Mucosa of rectum (tissue), 2 donors: ENCODE results near the gene IL17D.
"Not testable (repeated sequence)": the region's sequence is repeated elsewhere in the genome, so short reads cannot be mapped to it uniquely, and the experiment has no call there.

Experiments used
- H3K27ac ChIP-seq, 2 donors: one replicate each; pipeline ENCODE4 v1.7.0; 2013; ENCODE audit warnings: inconsistent platforms in 2 of 2, low read depth in 2 of 2, low read length in 2 of 2
- H3K27me3 ChIP-seq, 2 donors: one replicate each; pipeline ENCODE4 v1.7.0; 2013; ENCODE audit warnings: low read length in 2 of 2; ENCODE audit not compliant: control insufficient read depth in 2 of 2, insufficient read depth in 2 of 2
- H3K36me3 ChIP-seq, 2 donors: one replicate each; pipeline ENCODE4 v1.7.0; 2013; ENCODE audit warnings: low read length in 2 of 2; ENCODE audit not compliant: control insufficient read depth in 2 of 2, insufficient read depth in 2 of 2
- H3K4me1 ChIP-seq, 2 donors: one replicate each; pipeline ENCODE4 v1.7.0; 2013; ENCODE audit warnings: low read length in 2 of 2, mild to moderate bottlenecking in 1 of 2; ENCODE audit not compliant: control insufficient read depth in 2 of 2, insufficient read depth in 2 of 2
- H3K4me3 ChIP-seq, 2 donors: one replicate each; pipeline ENCODE4 v1.7.0; 2013; ENCODE audit warnings: low read length in 2 of 2
- H3K9ac ChIP-seq, 2 donors: one replicate each; pipeline ENCODE4 v1.7.0; 2013; ENCODE audit warnings: low read length in 2 of 2, low read depth in 1 of 2, mild to moderate bottlenecking in 1 of 2
- H3K9me3 ChIP-seq, 2 donors: one replicate each; pipeline ENCODE4 v1.7.0; 2013; ENCODE audit warnings: low read length in 2 of 2; ENCODE audit not compliant: control insufficient read depth in 2 of 2
- donor health status: healthy.
- donor health status: Normal muscosa, but diverticular disease.

The IL17D gene

DNA sequence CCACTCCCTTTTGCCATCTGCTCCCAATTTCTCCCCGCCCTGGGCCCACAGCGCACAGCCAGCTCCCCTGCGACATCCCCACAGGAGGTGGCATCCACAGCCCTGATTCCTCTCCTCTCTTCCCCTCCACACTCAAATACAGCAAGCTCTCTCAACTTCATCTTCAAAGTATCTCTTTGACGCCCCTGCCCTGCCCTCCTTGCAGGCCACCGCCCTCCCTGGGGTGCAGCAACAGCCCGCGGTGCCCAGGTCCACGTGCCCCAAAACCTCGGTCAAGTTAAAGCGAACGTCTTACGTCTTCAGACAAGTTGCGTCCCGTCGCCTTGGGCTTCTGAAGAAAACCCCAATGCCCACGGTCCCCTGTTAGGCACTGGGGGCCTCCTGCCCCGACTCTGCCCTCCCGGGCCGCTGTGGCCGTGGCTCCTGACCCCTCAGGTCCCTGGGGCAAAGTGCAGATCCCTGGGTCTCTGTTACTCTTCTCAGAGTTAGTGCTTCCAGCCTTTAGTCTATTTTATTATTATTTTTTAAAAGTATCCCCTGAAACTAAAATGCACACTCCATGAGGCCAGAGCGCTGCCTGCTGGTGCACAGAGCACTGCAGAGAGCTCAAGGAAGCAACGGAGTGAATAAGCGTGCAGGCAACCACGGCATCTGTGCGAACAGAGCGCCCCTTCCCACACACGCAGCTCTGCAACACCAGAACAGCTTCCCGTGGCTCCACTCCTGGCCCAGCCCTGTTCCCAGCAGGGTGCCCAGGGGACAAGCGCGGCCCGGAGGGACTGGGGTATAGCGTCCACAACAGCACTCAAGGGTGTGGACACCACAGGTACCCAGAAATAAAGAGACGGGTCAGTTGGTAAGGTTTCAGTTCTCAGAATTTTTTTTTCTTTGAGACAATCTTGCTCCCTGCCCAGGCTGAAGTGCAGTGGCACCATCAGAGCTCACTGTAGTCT, 26.4 kb downstream of the IL17D start:
- Histone ChIP-seq H3K4me3 (no peak overlapping the region), H3K4me1 (no peaks in the 10 kb centered on the region), H3K9me3 (no peaks in the 10 kb centered on the region), H3K36me3 (no peaks in the 10 kb centered on the region), H3K27me3 (no peaks in the 10 kb centered on the region), H3K27ac (no peak overlapping the region), H3K9ac (no peak overlapping the region)

DNA sequence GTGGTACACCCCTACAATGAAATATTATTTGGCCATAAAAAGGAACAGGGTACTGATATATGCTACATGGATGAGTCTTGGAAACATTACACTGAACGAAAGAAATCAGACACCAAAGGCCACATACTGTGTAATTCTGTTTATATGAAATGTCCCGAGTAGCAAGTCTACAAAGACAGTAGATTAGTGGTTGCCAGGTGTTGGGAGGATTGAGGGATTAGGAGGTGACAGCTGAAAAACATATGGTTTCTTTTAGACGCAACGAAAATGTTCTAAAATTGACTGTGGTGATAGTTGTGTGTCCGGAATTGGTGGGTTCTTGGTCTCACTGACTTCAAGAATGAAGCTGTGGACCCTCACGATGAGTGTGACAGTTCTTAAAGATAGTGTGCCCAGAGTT, 35.1 kb downstream of the IL17D start:
- Histone ChIP-seq H3K4me1 (no peaks in the 10 kb centered on the region), H3K9me3 (no peaks in the 10 kb centered on the region), H3K36me3 (no peaks in the 10 kb centered on the region), H3K27me3 (no peaks in the 10 kb centered on the region), H3K27ac (no peak overlapping the region), H3K9ac (no peak overlapping the region), H3K4me3 (no peak overlapping the region)

DNA sequence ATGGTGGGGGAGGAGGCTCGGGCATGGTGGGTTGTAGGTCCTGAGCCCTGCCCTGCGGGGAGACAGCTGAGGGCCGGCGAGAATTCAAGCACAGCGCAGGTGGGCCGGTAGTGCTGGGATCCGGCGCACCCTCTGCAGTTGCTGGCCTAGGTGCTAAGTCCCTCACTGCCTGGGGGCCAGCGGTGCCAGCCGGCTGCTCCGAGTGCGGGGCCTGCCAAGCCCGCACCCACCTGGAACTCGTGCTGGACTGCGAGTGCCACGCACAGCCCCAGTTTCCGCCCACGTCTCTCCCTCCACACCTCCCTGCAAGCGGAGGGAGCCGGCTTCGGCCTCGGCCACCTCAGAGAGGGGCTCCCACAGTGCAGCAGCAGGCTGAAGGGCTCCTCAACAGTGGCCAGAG, 36.5 kb downstream of the IL17D start:
- Histone ChIP-seq H3K36me3 (no peaks in the 10 kb centered on the region), H3K9ac (no peak overlapping the region), H3K4me1 (no peaks in the 10 kb centered on the region), H3K27me3 (no peaks in the 10 kb centered on the region), H3K4me3 (no peak overlapping the region), H3K27ac (no peak overlapping the region), H3K9me3 (no peaks in the 10 kb centered on the region)

DNA sequence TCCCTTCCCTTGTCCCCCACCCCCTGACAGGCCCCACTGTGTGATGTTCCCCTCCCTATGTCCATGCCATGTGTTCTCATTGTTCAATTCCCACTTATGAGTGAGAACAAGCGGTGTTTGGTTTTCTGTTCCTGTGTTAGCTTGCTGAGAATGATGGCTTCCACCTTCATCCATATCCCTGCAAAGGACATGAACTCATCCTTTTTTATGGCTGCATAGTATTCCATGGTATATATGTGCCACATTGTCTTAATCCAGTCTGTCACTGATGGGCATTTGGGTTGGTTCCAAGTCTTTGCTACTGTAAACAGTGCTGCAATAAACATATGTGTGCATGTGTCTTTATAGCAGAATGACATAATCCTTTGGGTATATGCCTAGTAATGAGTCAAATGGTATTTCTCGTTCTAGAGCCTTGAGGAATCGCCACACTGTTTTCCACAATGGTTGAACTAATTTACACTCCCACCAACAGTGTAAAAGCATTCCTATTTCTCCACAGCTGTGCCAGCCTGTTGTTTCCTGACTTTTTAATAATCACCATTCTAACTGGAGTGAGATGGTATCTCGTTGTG, 40.4 kb downstream of the IL17D start:
- H3K9me3 ChIP-seq, H3K4me1 ChIP-seq, H3K36me3 ChIP-seq, H3K9ac ChIP-seq, H3K4me3 ChIP-seq, H3K27ac ChIP-seq, H3K27me3 ChIP-seq: not testable (repeated sequence)

DNA sequence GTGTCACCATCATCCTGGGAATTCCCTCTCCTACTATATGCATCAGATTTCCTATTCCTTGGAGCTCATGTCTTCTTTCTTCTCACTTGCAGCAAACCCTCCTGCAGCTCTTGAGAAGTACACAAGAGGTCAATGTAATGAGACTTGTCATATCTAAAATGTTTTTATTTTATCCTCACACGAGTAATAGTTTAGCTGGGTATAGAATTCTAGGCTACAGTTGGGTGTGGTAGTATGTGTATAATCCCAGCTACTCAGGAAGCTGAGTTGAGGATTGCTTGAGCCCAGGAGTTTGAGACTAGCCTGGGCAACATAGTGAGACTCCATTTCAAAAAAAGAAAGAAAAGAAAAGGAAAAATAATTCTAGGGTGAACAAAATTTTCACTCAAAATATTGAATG, 45.9 kb downstream of the IL17D start:
- Histone ChIP-seq H3K27ac (no peak overlapping the region), H3K9me3 (peaks cover 3 to 6% of the 10 kb centered on the region in 2 donors)

DNA sequence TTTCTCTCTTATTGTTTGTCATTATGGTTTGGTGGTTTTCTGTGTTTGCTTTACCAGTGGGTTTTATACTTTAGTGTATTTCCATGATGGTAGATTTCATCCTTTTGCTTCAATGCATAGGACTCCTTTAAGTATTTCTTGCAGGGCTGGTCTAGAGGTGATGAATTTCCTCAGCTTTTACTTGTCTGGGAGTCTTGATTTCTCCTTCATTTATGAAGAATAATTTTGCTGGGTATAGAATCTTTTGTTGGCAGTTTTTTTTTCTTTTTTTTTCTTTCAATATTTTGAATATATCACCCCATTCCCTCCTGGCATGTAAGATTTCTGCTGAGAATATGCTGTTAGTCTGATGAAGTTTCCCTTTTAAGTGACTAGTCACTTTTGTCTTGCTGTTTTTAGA, 50.5 kb downstream of the IL17D start:
- Histone ChIP-seq H3K9ac (no peak overlapping the region), H3K4me1 (no peaks in the 10 kb centered on the region), H3K27ac (no peak overlapping the region), H3K9me3 (peaks cover 3 to 6% of the 10 kb centered on the region in 2 donors), H3K27me3 (no peaks in the 10 kb centered on the region), H3K36me3 (no peaks in the 10 kb centered on the region), H3K4me3 (no peak overlapping the region)

More for the DNA sequence above, 45.9 kb downstream of the IL17D start:
- Histone ChIP-seq H3K36me3 (no peaks in the 10 kb centered on the region), H3K4me1 (no peaks in the 10 kb centered on the region), H3K9ac (no peak overlapping the region), H3K27me3 (no peaks in the 10 kb centered on the region), H3K4me3 (no peak overlapping the region)

DNA sequence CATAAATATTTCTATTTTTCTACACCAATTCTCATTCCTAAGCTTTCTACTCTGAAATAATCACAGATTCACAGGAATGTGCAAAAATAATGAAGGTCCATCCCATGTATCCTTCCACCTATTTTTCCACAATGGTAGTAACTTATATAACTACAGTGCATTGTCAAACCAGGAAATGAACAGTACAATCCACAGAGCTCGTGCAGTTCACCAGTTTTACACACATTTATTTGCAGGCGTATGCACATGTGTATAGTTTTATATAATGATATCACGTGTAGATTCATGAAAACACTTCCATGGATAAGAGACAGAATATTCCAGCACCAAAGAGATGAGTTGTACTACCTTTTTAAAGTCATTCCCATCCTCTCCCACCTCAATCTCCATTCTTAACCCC, 57.4 kb downstream of the IL17D start:
- H3K36me3 ChIP-seq = no peaks in the 10 kb centered on the region
- H3K4me3 ChIP-seq = no peak overlapping the region
- no peaks in the 10 kb centered on the region for H3K9me3 ChIP-seq
- H3K9ac ChIP-seq = no peak overlapping the region
- H3K4me1 ChIP-seq = no peaks in the 10 kb centered on the region
- H3K27me3 ChIP-seq = no peaks in the 10 kb centered on the region
- no peak overlapping the region for H3K27ac ChIP-seq

DNA sequence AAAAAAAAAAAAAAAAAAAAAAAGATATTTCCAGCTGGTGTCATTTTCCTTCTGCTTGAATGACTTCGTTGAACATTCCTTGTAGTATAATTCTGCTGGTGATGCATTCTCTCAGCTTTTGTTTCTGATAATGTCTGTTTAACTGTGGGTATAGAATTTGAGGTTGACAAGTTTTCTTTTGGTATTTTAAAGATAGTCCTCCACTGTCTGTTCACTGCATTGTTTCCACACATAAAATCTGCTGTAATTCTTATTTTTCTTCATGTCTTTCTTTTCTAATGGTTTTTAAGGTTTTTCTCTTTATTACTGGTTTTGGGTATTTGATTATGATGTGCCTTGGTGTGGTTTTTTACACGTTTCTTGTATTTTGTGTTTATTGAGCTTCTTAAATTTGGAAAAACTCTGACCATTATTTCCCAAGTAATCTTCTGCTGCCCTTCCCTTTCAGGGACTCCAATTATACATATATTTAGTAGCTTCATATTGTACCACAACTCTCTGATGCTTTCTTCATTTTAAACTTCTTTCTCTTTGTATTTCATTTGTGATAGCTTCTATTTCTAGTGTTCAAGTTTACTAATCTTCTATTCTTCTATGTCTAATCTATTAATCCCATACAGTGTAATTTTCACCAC, 63.9 kb downstream of the IL17D start:
- Histone ChIP-seq H3K4me1 (peaks cover under 1% of the 10 kb centered on the region in 2 donors), H3K36me3 (peaks cover 0 to 4% of the 10 kb centered on the region in 2 donors), H3K9me3 (no peaks in the 10 kb centered on the region), H3K27ac (no peak overlapping the region), H3K27me3 (no peaks in the 10 kb centered on the region), H3K9ac (no peak overlapping the region), H3K4me3 (no peak overlapping the region)

DNA sequence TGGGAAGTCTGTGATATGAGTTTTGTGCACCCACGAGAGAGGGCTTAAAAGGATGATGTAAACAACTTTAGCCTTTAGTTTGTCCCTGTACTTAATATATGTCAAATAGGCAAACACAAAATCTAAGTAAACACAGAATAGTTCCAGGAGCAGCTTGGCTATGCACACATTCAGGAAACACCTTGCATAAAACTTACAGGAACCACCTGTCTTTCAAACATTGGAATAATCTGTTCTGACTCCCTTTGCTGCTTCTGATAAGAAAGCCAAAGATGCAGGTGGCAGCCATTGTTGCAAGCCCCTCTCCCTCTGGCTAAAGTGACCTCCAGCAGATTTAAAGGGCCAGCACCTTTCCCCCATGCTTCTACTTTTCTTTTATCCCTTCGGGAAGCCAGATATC, 65.6 kb downstream of the IL17D start:
- Histone ChIP-seq H3K27me3 (no peaks in the 10 kb centered on the region), H3K36me3 (peaks cover 0 to 4% of the 10 kb centered on the region in 2 donors), H3K9ac (no peak overlapping the region), H3K9me3 (no peaks in the 10 kb centered on the region), H3K4me1 (peaks cover 4 to 7% of the 10 kb centered on the region in 2 donors), H3K4me3 (no peak overlapping the region), H3K27ac (no peak overlapping the region)

DNA sequence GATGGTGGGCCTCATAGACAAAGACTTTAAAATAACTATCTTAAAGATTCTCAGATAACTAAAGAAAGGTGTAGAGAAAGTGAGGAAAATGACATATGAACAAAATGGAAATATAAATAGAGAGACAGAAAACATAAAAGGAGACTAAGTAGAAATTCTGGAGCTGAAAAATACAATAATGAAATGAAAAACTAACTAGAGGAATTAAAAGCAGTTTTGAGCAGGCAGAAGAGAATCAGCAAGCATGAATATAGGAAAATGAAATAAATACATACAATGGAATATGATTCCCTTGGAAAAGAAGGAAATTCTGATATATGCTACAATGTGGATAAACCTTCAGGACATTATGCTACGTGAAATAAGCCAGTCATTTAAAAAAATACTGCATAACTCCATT, 66.3 kb downstream of the IL17D start:
- Histone ChIP-seq H3K27ac (no peak overlapping the region), H3K4me1 (peaks cover 4 to 7% of the 10 kb centered on the region in 2 donors), H3K4me3 (no peak overlapping the region), H3K36me3 (peaks cover 0 to 4% of the 10 kb centered on the region in 2 donors), H3K27me3 (no peaks in the 10 kb centered on the region), H3K9me3 (no peaks in the 10 kb centered on the region), H3K9ac (no peak overlapping the region)
